HUES48 (cell line): ENCODE results near the gene CRYBG3.

Experiments used
- H3K27ac ChIP-seq: one replicate; pipeline ENCODE4 v1.7.0; 2013; ENCODE audit warnings: low read depth, low read length, inconsistent platforms
- H3K27me3 ChIP-seq: 2 replicates; pipeline ENCODE4 v1.6.1; 2013; ENCODE audit warnings: mild to moderate bottlenecking, low read length; ENCODE audit not compliant: control insufficient read depth, insufficient read depth
- H3K36me3 ChIP-seq: 2 replicates; pipeline ENCODE4 v1.6.1; 2013; ENCODE audit warnings: low read length; ENCODE audit not compliant: control insufficient read depth, insufficient read depth
- H3K4me1 ChIP-seq: 2 replicates; pipeline ENCODE4 v1.6.1; 2013; ENCODE audit warnings: mild to moderate bottlenecking, low read length; ENCODE audit not compliant: control insufficient read depth, insufficient read depth
- H3K4me3 ChIP-seq: 2 replicates; pipeline ENCODE4 v1.5.1; 2013; ENCODE audit warnings: mild to moderate bottlenecking, low read depth, low read length
- H3K9ac ChIP-seq: 2 replicates; pipeline ENCODE4 v1.6.1; 2013; ENCODE audit warnings: mild to moderate bottlenecking, low read depth, low read length, moderate library complexity
- H3K9me3 ChIP-seq: 2 replicates; pipeline ENCODE4 v1.6.1; 2013; ENCODE audit warnings: low read length; ENCODE audit not compliant: control insufficient read depth, insufficient read depth

Gene CRYBG3

DNA sequence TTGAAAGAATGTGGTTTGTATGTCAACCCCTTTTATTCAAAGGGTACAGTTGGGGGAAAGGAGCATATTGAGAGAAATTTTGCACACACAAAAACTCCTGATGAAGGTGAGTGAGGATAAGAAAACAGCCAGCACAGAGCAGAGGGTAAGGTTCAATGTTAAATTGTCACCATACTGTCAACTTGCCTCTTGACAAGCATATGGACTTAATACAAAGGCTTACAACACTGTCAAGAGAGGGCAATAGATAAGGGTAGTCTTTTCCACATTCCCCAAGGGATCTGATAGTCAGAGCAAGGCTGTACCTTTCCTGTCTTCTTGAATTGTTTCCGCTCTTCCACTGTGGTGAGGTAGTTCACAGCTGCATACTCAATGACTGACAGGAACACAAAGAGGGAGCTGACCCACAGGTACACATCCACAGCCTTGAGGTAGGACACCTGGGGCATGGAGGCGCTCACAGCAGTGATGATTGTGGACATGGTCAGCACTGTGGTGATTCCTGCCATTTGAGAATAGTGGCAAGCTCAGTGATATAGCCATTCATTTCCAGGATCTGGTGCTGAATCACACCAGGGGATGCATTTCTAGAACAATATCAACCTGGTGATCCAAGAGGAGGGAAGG lies 170.8 kb downstream of the CRYBG3 start:
- H3K4me1 ChIP-seq: peaks cover 17% of the 10 kb centered on the region
- H3K36me3 ChIP-seq: no peaks in the 10 kb centered on the region
- H3K9me3 ChIP-seq: no peaks in the 10 kb centered on the region
- H3K27ac ChIP-seq: no peak overlapping the region
- H3K9ac ChIP-seq: no peak overlapping the region
- no peaks in the 10 kb centered on the region for H3K27me3 ChIP-seq
- no peak overlapping the region for H3K4me3 ChIP-seq

DNA sequence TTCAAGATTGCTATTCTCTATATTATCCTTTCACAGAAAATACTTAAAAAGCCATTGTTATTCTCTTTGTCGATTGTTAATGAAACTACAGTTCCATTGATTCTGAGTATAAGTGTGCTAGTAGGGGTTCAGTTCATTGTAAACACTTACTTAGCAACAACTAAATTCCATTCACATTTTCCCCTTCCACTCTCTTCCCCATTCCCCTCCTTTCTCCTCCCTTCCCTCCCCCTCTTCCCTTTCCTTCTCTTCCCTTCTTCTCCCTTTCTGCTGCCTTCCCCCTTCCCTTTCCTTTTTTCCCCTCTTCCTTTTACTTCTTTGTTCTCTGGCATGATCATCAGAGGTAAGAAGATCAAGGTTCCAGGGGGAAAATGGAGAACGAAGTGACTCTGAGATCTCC lies 171.7 kb downstream of the CRYBG3 start:
- H3K27ac ChIP-seq: peak overlapping the region; percentile 34
- no peaks in the 10 kb centered on the region for H3K27me3 ChIP-seq
- H3K9ac ChIP-seq: no peak overlapping the region
- H3K4me1 ChIP-seq: peaks cover 17% of the 10 kb centered on the region
- no peak overlapping the region for H3K4me3 ChIP-seq
- no peaks in the 10 kb centered on the region for H3K36me3 ChIP-seq
- no peaks in the 10 kb centered on the region for H3K9me3 ChIP-seq

DNA sequence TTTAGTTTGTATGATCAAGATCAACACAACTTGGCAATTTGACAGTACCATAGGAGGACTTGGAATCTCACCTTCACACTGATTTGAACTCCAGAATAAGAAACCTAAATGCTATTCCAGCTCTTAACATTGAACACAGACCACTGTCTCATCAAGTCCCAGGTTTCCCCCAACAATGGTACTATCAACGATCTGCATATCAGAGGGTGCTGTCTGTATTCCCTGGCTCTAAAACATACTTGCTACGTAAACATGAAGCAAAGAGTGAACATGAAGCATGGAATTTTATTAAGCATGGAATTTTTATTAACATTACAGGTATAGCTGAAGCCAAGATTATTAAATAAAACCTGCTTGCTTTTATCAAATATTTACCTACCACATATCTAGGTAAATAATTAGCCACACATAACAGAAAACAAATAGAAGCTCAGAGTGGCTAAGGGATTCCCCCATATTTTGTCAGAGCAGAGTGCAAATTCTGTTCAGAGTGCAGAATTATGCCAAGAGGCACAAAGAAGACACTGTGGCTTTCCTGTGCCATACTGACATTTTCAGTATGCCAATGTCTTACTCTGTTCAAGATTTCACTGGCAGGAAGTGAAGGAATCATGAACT lies 172.6 kb downstream of the CRYBG3 start:
- Histone ChIP-seq H3K27ac (no peak overlapping the region), H3K4me3 (no peak overlapping the region), H3K9ac (no peak overlapping the region), H3K9me3 (no peaks in the 10 kb centered on the region), H3K27me3 (no peaks in the 10 kb centered on the region), H3K4me1 (peaks cover 17% of the 10 kb centered on the region), H3K36me3 (no peaks in the 10 kb centered on the region)
